Dedifferentiated amniotic fluid mesenchymal stem cell (primary cell): ENCODE data around the gene GABBR2.

Experiments
- DNase-seq: peaks from one replicate; pipeline ENCODE4 v3.0.0-alpha.2; 2016; ENCODE audit errors: extremely low spot score

GABBR2 gene

GRCh38 chr9:98403715-98404114, 305.0 kb downstream of the GABBR2 start:
- DNase-seq = no peak

GRCh38 chr9:98402019-98402840, 306.5 kb downstream of the GABBR2 start:
- no peak for DNase-seq

- DNase-seq = no peak
Measured at GRCh38 chr9:98401140-98402018, 307.4 kb downstream of the GABBR2 start.

- DNase-seq = no peak
Measured at GRCh38 chr9:98399950-98400683, 308.6 kb downstream of the GABBR2 start.

GRCh38 chr9:98396656-98397055, 312.1 kb downstream of the GABBR2 start:
- no peak for DNase-seq

- no peak for DNase-seq
Measured at GRCh38 chr9:98396236-98396635, 312.5 kb downstream of the GABBR2 start.

GRCh38 chr9:98391867-98392266, 316.9 kb downstream of the GABBR2 start:
- no peak for DNase-seq

GRCh38 chr9:98391406-98391805, 317.3 kb downstream of the GABBR2 start:
- no peak for DNase-seq

GRCh38 chr9:98385751-98386150, 323.0 kb downstream of the GABBR2 start:
- no peak for DNase-seq

- DNase-seq = no peak
Measured at GRCh38 chr9:98383758-98384157, 325.0 kb downstream of the GABBR2 start.

GRCh38 chr9:98381311-98382103, 327.2 kb downstream of the GABBR2 start:
- no peak for DNase-seq

- DNase-seq = peak; percentile 17
Measured at GRCh38 chr9:98380065-98380681, 328.6 kb downstream of the GABBR2 start.

GRCh38 chr9:98379572-98379971, 329.2 kb downstream of the GABBR2 start:
- no peak for DNase-seq

GRCh38 chr9:98378794-98379193, 329.9 kb downstream of the GABBR2 start:
- no peak for DNase-seq

GRCh38 chr9:98378206-98378780, 330.4 kb downstream of the GABBR2 start:
- DNase-seq = no peak

- DNase-seq = peak; percentile 33
Measured at GRCh38 chr9:98375138-98375726, 333.5 kb downstream of the GABBR2 start.

GRCh38 chr9:98374385-98375051, 334.2 kb downstream of the GABBR2 start:
- DNase-seq = peak; percentile 27

- DNase-seq = no peak
Measured at GRCh38 chr9:98373609-98374008, 335.1 kb downstream of the GABBR2 start.

- DNase-seq = no peak
Measured at GRCh38 chr9:98372077-98372836, 336.5 kb downstream of the GABBR2 start.
